BE2C (cell line): Measurements from ENCODE around the gene NTRK3.
"Not testable (repeated sequence)": the region's sequence is repeated elsewhere in the genome, so short reads cannot be mapped to it uniquely, and the experiment has no call there.

Experiments
- DNase-seq: peaks from one replicate; pipeline ENCODE4 v3.0.0-alpha.2; 2020
- H3K27me3 ChIP-seq: fragments of 250-450 bp; sonication (Bioruptor Pico); 2 replicates; pipeline ENCODE4 v1.5.1; 2020; ENCODE audit warnings: mild to moderate bottlenecking
- H3K36me3 ChIP-seq: fragments of 250-450 bp; sonication (Bioruptor Pico); 2 replicates; pipeline ENCODE4 v1.5.1; 2020; ENCODE audit warnings: mild to moderate bottlenecking
- H3K4me1 ChIP-seq: fragments of 250-450 bp; sonication (Bioruptor Pico); 2 replicates; pipeline ENCODE4 v1.5.1; 2020
- H3K4me3 ChIP-seq: 2 replicates; pipeline ENCODE4 v1.5.1; 2011; ENCODE audit warnings: low read depth, low read length
- H3K9me3 ChIP-seq: fragments of 250-450 bp; sonication (Bioruptor Pico); 2 replicates; pipeline ENCODE4 v1.5.1; 2020
- TF ChIP-seq, protein P1 (sequence below): IDR thresholded peaks from 2 replicates; pipeline ENCODE4 v1.5.1; 2012; ENCODE audit warnings: mild to moderate bottlenecking, low read depth, low read length

NTRK3 gene

DNA sequence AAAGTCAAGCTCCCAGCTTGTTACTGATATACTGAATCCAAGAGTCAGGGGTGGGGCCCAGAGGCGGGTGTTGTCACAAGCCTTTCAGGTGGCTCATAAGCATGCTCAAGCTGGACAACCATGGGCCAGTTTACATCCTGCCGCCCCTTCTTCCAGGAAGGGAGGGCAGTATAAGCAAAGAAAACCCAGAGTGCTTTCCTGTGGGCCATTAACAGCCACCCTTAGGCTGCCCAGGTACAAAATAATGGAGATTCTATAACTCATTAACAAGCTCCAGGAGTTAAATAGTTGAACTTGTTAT lies 183.2 kb downstream of the NTRK3 start:
- DNase-seq = no peak
- Histone ChIP-seq H3K4me3 (no peak overlapping the region), H3K36me3 (no peaks in the 10 kb centered on the region), H3K9me3 (no peaks in the 10 kb centered on the region; the same call in 1 of the 2 replicates), H3K4me1 (no peaks in the 10 kb centered on the region), H3K27me3 (no peaks in the 10 kb centered on the region)
- TF ChIP-seq, protein P1, sequence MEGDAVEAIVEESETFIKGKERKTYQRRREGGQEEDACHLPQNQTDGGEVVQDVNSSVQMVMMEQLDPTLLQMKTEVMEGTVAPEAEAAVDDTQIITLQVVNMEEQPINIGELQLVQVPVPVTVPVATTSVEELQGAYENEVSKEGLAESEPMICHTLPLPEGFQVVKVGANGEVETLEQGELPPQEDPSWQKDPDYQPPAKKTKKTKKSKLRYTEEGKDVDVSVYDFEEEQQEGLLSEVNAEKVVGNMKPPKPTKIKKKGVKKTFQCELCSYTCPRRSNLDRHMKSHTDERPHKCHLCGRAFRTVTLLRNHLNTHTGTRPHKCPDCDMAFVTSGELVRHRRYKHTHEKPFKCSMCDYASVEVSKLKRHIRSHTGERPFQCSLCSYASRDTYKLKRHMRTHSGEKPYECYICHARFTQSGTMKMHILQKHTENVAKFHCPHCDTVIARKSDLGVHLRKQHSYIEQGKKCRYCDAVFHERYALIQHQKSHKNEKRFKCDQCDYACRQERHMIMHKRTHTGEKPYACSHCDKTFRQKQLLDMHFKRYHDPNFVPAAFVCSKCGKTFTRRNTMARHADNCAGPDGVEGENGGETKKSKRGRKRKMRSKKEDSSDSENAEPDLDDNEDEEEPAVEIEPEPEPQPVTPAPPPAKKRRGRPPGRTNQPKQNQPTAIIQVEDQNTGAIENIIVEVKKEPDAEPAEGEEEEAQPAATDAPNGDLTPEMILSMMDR = no peak

DNA sequence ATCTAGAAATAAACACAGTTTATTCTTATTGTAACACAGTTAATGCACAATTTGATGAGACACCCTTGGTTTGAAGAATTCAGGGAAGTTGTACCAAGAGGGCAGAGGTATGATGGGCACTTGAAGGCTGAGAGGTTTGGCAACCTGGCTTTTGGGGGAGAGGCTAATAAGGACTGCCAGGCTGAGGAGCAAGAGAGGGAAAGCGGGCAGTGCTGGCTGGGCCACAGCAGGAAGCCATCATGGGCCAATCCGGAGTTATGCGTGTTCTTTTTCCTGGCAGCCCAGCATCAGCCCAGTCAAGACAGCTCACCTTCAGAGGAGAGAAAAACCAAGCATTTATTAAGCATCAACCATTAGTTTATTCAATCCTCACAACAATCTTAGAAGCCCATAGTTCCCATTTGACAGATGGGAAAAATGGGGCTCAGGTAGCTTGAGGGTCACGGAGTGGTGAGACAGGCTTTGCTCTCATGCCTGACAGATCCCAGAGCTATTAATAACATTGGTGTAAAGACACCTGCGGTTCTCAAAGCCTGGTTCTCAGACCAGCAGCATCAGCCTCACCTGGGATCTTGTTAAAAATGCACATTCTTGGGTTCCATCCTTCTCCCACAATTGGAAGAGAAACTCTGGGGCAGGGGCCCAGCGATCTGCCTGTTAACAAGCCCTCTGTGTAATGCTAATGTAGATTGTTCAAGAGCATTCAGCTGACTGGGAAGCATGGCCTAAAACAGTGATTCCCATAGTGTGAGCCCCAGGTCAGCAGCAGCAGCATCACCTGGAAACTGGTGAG lies 183.7 kb downstream of the NTRK3 start:
- Histone ChIP-seq H3K36me3 (no peaks in the 10 kb centered on the region), H3K4me1 (no peaks in the 10 kb centered on the region), H3K27me3 (no peaks in the 10 kb centered on the region), H3K4me3 (no peak overlapping the region), H3K9me3 (no peaks in the 10 kb centered on the region; the same call in 1 of the 2 replicates)
- TF ChIP-seq, protein P1 = no peak
- DNase-seq = no peak

GRCh38 chr15:88072133-88072532 lies 184.4 kb downstream of the NTRK3 start:
- not testable (repeated sequence) for H3K9me3 ChIP-seq, H3K27me3 ChIP-seq, H3K4me3 ChIP-seq, H3K36me3 ChIP-seq, DNase-seq, H3K4me1 ChIP-seq

DNA sequence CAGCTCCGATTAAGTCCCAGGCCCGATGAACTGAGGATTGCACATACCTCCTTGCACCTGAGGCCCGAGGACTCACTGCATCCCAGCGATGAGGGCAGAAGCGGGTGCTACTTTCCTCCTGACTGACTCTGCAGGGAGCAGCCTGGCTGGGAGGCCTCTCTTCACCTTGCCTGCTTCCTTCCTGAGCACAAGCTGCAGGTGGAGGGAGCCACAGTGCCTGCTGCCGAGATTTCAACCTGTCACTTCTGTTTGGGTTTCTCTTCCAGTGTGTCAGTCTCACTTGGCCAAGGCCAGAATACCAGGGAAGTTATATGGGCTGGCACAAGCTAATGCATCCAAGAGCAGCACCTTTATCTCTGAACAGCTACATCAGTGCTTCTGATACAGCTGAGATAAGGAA lies 185.4 kb downstream of the NTRK3 start:
- TF ChIP-seq, protein P1 = no peak

GRCh38 chr15:88069561-88069960 lies 187.0 kb downstream of the NTRK3 start:
- H3K27me3 ChIP-seq = no peaks in the 10 kb centered on the region
- no peak for DNase-seq
- no peak overlapping the region for H3K4me3 ChIP-seq
- H3K4me1 ChIP-seq = no peaks in the 10 kb centered on the region; the same call in 1 of the 2 replicates
- H3K36me3 ChIP-seq = no peaks in the 10 kb centered on the region
- H3K9me3 ChIP-seq = no peaks in the 10 kb centered on the region; the same call in 1 of the 2 replicates
- TF ChIP-seq, protein P1 = no peak

More for the DNA sequence above, 185.4 kb downstream of the NTRK3 start:
- Histone ChIP-seq H3K4me3 (no peak overlapping the region), H3K36me3 (no peaks in the 10 kb centered on the region), H3K9me3 (no peaks in the 10 kb centered on the region; the same call in 1 of the 2 replicates), H3K4me1 (no peaks in the 10 kb centered on the region; the same call in 1 of the 2 replicates), H3K27me3 (no peaks in the 10 kb centered on the region)
- DNase-seq = no peak

DNA sequence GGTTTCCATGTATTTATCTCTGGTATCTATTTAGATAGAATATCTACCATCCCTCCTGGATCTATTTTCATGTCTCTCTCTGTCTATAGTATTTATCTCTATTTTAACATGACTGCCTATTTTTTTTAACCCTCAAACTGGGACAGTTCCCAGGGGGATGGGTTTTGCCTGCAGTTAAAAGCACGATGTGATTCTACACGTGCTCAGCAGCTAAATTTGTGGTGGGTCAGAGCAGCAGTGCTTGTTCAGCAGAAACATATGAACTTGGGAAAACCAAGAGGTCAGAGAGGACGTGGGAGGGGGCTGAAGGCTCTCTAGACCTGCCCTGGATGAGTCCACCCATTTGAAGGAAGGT lies 189.2 kb downstream of the NTRK3 start:
- no peaks in the 10 kb centered on the region for H3K36me3 ChIP-seq
- TF ChIP-seq, protein P1 = no peak
- no peak overlapping the region for H3K4me3 ChIP-seq
- H3K27me3 ChIP-seq = no peaks in the 10 kb centered on the region
- H3K4me1 ChIP-seq = no peaks in the 10 kb centered on the region; the same call in 1 of the 2 replicates
- H3K9me3 ChIP-seq = no peaks in the 10 kb centered on the region; the same call in 1 of the 2 replicates
- DNase-seq = no peak
